Neural cell (in vitro differentiated cells): Measurements from ENCODE around the gene FRMD4B. TPM values are rescaled to one million over a fixed set of nuclear protein-coding genes. Genes with fewer than 3 reads are reported as not detected.

Source experiments
- H2AFZ ChIP-seq: fragments of 200-600, 300-800 bp; sonication (generic), shearing (Covaris generic); 2 replicates; pipeline ENCODE4 v1.6.0; 2014; ENCODE audit warnings: low read depth, mild to moderate bottlenecking, antibody characterized with exemption, low read length, moderate library complexity
- H3F3A ChIP-seq: fragments of 200-600 bp; shearing (Covaris generic); 2 replicates; pipeline ENCODE4 v1.6.1; 2016; ENCODE audit warnings: mild to moderate bottlenecking, moderate library complexity, mixed read lengths, antibody characterized with exemption, low read length; ENCODE audit not compliant: insufficient read depth, poor library complexity, severe bottlenecking
- H3K27ac ChIP-seq: fragments of 200-600, 300-800 bp; sonication (generic), shearing (Covaris generic); 2 replicates; pipeline ENCODE4 v1.5.1; 2014; ENCODE audit warnings: mild to moderate bottlenecking, low read length, moderate library complexity
- H3K27me3 ChIP-seq: fragments of 300-800, 200-600 bp; sonication (generic), shearing (Covaris generic); 2 replicates; pipeline ENCODE4 v1.6.0; 2014; ENCODE audit warnings: mild to moderate bottlenecking, low read depth, low read length, moderate library complexity; ENCODE audit not compliant: insufficient read depth
- H3K36me3 ChIP-seq: fragments of 300-800, 200-600 bp; sonication (generic), shearing (Covaris generic); 2 replicates; pipeline ENCODE4 v1.5.1; 2014; ENCODE audit warnings: mild to moderate bottlenecking, antibody characterized with exemption, low read length, moderate library complexity; ENCODE audit not compliant: insufficient read depth
- H3K4me2 ChIP-seq: fragments of 300-800, 200-600 bp; sonication (generic), shearing (Covaris generic); 2 replicates; pipeline ENCODE4 v1.6.0; 2014; ENCODE audit warnings: mild to moderate bottlenecking, low read length
- H3K4me3 ChIP-seq: fragments of 300-800, 200-600 bp; sonication (generic), shearing (Covaris generic); 2 replicates; pipeline ENCODE4 v1.5.1; 2014; ENCODE audit warnings: mild to moderate bottlenecking, low read length, moderate library complexity
- H3K79me2 ChIP-seq: fragments of 200-600 bp; shearing (Covaris generic); replicated peaks from 2 replicates; pipeline ENCODE4 v1.6.0; 2014; ENCODE audit warnings: mild to moderate bottlenecking, low read length, moderate library complexity; ENCODE audit not compliant: insufficient read depth
- H3K9ac ChIP-seq: fragments of 300-800, 200-600 bp; sonication (generic), shearing (Covaris generic); 2 replicates; pipeline ENCODE4 v1.6.1; 2016; ENCODE audit warnings: mild to moderate bottlenecking, low read length, mixed read lengths
- H3K9me2 ChIP-seq: fragments of 200-600 bp; shearing (Covaris generic); 2 replicates; pipeline ENCODE4 v1.6.1; 2016; ENCODE audit warnings: mild to moderate bottlenecking, low read length, mixed read lengths; ENCODE audit not compliant: insufficient read depth
- H3K9me3 ChIP-seq: fragments of 200-600, 300-800 bp; sonication (generic), shearing (Covaris generic); 2 replicates; pipeline ENCODE4 v1.6.1; 2016; ENCODE audit warnings: mild to moderate bottlenecking, mixed run types, low read length, moderate library complexity, mixed read lengths
- H4K20me1 ChIP-seq: fragments of 200-600 bp; shearing (Covaris generic); 2 replicates; pipeline ENCODE4 v1.6.1; 2016; ENCODE audit warnings: mild to moderate bottlenecking, mixed run types; ENCODE audit not compliant: insufficient read depth
- EP300 ChIP-seq: fragments of 450-650 bp; conservative IDR thresholded peaks from 2 replicates; pipeline ENCODE4 v1.6.1; 2014; ENCODE audit warnings: antibody characterized with exemption, mild to moderate bottlenecking, moderate library complexity; ENCODE audit not compliant: poor library complexity, severe bottlenecking
- EZH2 ChIP-seq: fragments of 200-600, 300-800 bp; shearing (Covaris generic), sonication (generic); IDR thresholded peaks from 2 replicates; pipeline ENCODE4 v1.6.1; 2014; ENCODE audit warnings: antibody characterized with exemption, low read length, borderline replicate concordance, mild to moderate bottlenecking; ENCODE audit not compliant: insufficient read depth, poor library complexity, severe bottlenecking
- MXI1 ChIP-seq: fragments of 450-650 bp; conservative IDR thresholded peaks from 2 replicates; pipeline ENCODE4 v1.6.1; 2014; ENCODE audit warnings: antibody characterized with exemption, mild to moderate bottlenecking; ENCODE audit not compliant: poor library complexity, severe bottlenecking
- POLR2AphosphoS5 ChIP-seq: IDR thresholded peaks from 2 replicates; pipeline ENCODE4 v1.6.1; 2012
- RAD21 ChIP-seq: fragments of 450-650 bp; conservative IDR thresholded peaks from 2 replicates; pipeline ENCODE4 v1.6.1; 2014; ENCODE audit warnings: antibody characterized with exemption, mild to moderate bottlenecking, moderate library complexity
- SMC3 ChIP-seq: fragments of 450-650 bp; conservative IDR thresholded peaks from 2 replicates; pipeline ENCODE4 v1.6.1; 2014; ENCODE audit warnings: antibody characterized with exemption, mild to moderate bottlenecking, moderate library complexity; ENCODE audit not compliant: poor library complexity
- TAF1 ChIP-seq: IDR thresholded peaks from 2 replicates; pipeline ENCODE4 v1.6.1; 2012; ENCODE audit warnings: low read depth
- polyA plus RNA-seq: library from polyadenylated mRNA; depleted of rRNA; stranded (reverse); fragments of >200 nt; gene quantifications from 2 replicates; pipeline ENCODE4 v1.2.3, GENCODE V29; 2014
- TF ChIP-seq, protein P1 (sequence below): fragments of 450-650 bp; IDR thresholded peaks from 2 replicates; pipeline ENCODE4 v1.5.1; 2014; ENCODE audit warnings: antibody characterized with exemption, mild to moderate bottlenecking, moderate library complexity; ENCODE audit not compliant: poor library complexity, severe bottlenecking
- TF ChIP-seq, protein P2 (sequence below): IDR thresholded peaks from 2 replicates; pipeline ENCODE4 v1.6.1; 2012; ENCODE audit warnings: borderline replicate concordance

FRMD4B gene
- polyA plus RNA-seq, 1 donor from 2014 or later: 6.2 TPM

DNA sequence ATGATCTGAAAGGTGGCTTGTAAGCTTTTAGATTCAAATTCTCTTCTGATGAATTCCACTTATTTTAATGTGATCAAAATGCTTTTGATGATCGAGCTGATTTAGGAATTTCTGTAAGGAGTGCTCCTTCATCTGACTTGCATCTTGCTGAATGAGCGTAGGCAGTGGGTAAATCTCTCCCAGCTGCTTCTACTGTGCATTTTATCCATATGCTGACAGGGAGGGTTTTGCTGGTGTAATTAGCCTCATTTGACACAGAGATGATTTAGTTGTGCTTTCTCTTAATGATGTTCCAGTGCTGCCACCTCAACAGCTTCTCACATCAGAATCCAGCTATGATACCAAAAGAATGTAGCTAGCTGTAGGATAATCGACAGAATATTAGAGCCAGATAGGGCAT is 259.7 kb downstream of the FRMD4B start:
- Histone ChIP-seq H3F3A (no peaks in the 10 kb centered on the region), H3K27ac (no peak overlapping the region), H4K20me1 (no peaks in the 10 kb centered on the region), H3K79me2 (no peaks in the 10 kb centered on the region), H3K9ac (no peak overlapping the region), H3K4me2 (no peak overlapping the region), H3K27me3 (no peaks in the 10 kb centered on the region), H3K36me3 (no peaks in the 10 kb centered on the region), H2AFZ (no peak overlapping the region), H3K9me2 (no peaks in the 10 kb centered on the region), H3K4me3 (no peak overlapping the region), H3K9me3 (no peaks in the 10 kb centered on the region)
- TF ChIP-seq, protein P1, sequence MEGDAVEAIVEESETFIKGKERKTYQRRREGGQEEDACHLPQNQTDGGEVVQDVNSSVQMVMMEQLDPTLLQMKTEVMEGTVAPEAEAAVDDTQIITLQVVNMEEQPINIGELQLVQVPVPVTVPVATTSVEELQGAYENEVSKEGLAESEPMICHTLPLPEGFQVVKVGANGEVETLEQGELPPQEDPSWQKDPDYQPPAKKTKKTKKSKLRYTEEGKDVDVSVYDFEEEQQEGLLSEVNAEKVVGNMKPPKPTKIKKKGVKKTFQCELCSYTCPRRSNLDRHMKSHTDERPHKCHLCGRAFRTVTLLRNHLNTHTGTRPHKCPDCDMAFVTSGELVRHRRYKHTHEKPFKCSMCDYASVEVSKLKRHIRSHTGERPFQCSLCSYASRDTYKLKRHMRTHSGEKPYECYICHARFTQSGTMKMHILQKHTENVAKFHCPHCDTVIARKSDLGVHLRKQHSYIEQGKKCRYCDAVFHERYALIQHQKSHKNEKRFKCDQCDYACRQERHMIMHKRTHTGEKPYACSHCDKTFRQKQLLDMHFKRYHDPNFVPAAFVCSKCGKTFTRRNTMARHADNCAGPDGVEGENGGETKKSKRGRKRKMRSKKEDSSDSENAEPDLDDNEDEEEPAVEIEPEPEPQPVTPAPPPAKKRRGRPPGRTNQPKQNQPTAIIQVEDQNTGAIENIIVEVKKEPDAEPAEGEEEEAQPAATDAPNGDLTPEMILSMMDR: no peak
- no peak for TF ChIP-seq TAF1
- TF ChIP-seq POLR2AphosphoS5: no peak
- no peak for TF ChIP-seq EZH2
- TF ChIP-seq RAD21: no peak
- TF ChIP-seq, protein P2, sequence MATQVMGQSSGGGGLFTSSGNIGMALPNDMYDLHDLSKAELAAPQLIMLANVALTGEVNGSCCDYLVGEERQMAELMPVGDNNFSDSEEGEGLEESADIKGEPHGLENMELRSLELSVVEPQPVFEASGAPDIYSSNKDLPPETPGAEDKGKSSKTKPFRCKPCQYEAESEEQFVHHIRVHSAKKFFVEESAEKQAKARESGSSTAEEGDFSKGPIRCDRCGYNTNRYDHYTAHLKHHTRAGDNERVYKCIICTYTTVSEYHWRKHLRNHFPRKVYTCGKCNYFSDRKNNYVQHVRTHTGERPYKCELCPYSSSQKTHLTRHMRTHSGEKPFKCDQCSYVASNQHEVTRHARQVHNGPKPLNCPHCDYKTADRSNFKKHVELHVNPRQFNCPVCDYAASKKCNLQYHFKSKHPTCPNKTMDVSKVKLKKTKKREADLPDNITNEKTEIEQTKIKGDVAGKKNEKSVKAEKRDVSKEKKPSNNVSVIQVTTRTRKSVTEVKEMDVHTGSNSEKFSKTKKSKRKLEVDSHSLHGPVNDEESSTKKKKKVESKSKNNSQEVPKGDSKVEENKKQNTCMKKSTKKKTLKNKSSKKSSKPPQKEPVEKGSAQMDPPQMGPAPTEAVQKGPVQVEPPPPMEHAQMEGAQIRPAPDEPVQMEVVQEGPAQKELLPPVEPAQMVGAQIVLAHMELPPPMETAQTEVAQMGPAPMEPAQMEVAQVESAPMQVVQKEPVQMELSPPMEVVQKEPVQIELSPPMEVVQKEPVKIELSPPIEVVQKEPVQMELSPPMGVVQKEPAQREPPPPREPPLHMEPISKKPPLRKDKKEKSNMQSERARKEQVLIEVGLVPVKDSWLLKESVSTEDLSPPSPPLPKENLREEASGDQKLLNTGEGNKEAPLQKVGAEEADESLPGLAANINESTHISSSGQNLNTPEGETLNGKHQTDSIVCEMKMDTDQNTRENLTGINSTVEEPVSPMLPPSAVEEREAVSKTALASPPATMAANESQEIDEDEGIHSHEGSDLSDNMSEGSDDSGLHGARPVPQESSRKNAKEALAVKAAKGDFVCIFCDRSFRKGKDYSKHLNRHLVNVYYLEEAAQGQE: no peak
- no peak for TF ChIP-seq MXI1
- TF ChIP-seq EP300: no peak
- TF ChIP-seq SMC3: no peak

DNA sequence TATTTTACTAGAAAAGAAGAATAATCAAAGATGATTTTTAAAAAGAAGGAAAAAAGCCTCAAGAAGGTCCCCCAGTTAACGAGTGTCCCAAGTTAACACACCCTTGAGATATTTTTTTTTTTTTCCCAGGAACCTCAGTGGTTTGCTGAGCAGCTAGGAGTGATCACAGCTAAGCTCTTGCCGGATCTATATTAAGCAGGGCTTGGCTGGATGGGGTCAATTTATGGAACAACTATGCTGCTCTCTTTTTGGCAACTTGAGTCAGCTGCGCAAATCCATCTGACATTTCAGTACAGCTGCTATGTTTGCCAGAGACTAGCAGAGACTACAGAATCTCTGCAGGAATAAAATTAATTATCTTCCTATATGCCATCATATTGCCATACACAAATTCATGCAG is 263.5 kb downstream of the FRMD4B start, which contains the start of gene LMOD3:
LMOD3 (minus strand) TSS at position 193 of the 400 bp plus-strand sequence. CDS start 209 bp downstream, outside the sequence.
- no peak within 1 kb of the TSS for H3K4me3 ChIP-seq
- H2AFZ ChIP-seq: no peak within 1 kb of the TSS
- TF ChIP-seq EZH2: no peak
- TF ChIP-seq RAD21: no peak
- TF ChIP-seq SMC3: no peak
- TF ChIP-seq, protein P1: no peak
- no peak for TF ChIP-seq TAF1
- TF ChIP-seq, protein P2: no peak
- no peak for TF ChIP-seq POLR2AphosphoS5
- TF ChIP-seq EP300: no peak
- no peak for TF ChIP-seq MXI1
- H3K79me2 ChIP-seq: no peaks in the 10 kb centered on the region
- H3K9me3 ChIP-seq: no peaks in the 10 kb centered on the region
- H4K20me1 ChIP-seq: no peaks in the 10 kb centered on the region
- H3K9me2 ChIP-seq: no peaks in the 10 kb centered on the region
- H3K9ac ChIP-seq: no peak within 1 kb of the TSS
- no peaks in the 10 kb centered on the region for H3F3A ChIP-seq
- no peak within 1 kb of the TSS for H3K4me2 ChIP-seq
- no peak within 1 kb of the TSS for H3K27ac ChIP-seq
- no peaks in the 10 kb centered on the region for H3K27me3 ChIP-seq
- no peaks in the 10 kb centered on the region for H3K36me3 ChIP-seq
